ENCODE data around the gene MASP1. TPM values are rescaled to one million over a fixed set of nuclear protein-coding genes. Genes with fewer than 3 reads are reported as not detected.
"Not testable (repeated sequence)": the region's sequence is repeated elsewhere in the genome, so short reads cannot be mapped to it uniquely, and the experiment has no call there.

MASP1 gene
- total RNA-seq, 1 donor from 2014 or later: not detected

DNA sequence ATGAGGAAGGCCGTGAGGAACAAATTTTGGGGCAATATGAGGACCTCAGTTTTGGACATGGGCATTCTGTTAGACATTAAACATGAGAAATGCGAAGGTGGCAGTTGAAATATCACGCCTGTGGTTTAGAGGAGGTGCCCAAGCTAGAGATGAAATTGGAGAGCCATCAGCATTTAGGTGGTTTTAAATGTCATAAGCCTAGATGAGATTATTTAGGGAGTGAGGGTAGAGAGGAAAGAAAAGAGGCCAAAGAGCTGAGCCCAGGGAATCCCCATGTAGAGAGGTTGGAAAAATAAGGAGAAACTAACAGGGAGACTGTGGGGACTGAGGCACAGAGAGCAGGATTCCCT is 79.4 kb downstream of the MASP1 start:
- H3K36me3 Mint-ChIP-seq (ENCODE audit: low read depth): no peaks in the 10 kb centered on the region
- H3K27ac Mint-ChIP-seq: no peak overlapping the region
- H3K4me1 Mint-ChIP-seq: no peaks in the 10 kb centered on the region
- peaks cover 29% of the 10 kb centered on the region for H3K27me3 Mint-ChIP-seq
- H3K9me3 Mint-ChIP-seq: no peaks in the 10 kb centered on the region
- intact Hi-C loops (cut with micrococcal nuclease): no loop called here
- H3K4me3 Mint-ChIP-seq: no peak overlapping the region
- DNase-seq: no peak

GRCh38 chr3:187211532-187212195 is 79.9 kb downstream of the MASP1 start:
- no peak overlapping the region for H3K27ac Mint-ChIP-seq
- H3K4me1 Mint-ChIP-seq: no peaks in the 10 kb centered on the region
- no peaks in the 10 kb centered on the region for H3K36me3 Mint-ChIP-seq (ENCODE audit: low read depth)
- no peaks in the 10 kb centered on the region for H3K9me3 Mint-ChIP-seq
- intact Hi-C loops (cut with micrococcal nuclease): no loop called here
- H3K27me3 Mint-ChIP-seq: peaks cover 26% of the 10 kb centered on the region
- no peak overlapping the region for H3K4me3 Mint-ChIP-seq
- no peak for DNase-seq

GRCh38 chr3:187210545-187211327 is 80.8 kb downstream of the MASP1 start:
- intact Hi-C loops (cut with micrococcal nuclease): no loop called here
- H3K4me3 Mint-ChIP-seq: no peak overlapping the region
- H3K4me1 Mint-ChIP-seq: no peaks in the 10 kb centered on the region
- H3K36me3 Mint-ChIP-seq (ENCODE audit: low read depth): no peaks in the 10 kb centered on the region
- DNase-seq: no peak
- no peaks in the 10 kb centered on the region for H3K9me3 Mint-ChIP-seq
- H3K27ac Mint-ChIP-seq: no peak overlapping the region
- peaks cover 24% of the 10 kb centered on the region for H3K27me3 Mint-ChIP-seq

GRCh38 chr3:187210091-187210490 is 81.4 kb downstream of the MASP1 start:
- Mint-ChIP-seq H3K27me3 (peaks cover 28% of the 10 kb centered on the region), H3K4me3 (no peak overlapping the region), H3K4me1 (no peaks in the 10 kb centered on the region), H3K9me3 (no peaks in the 10 kb centered on the region), H3K36me3 (ENCODE audit: low read depth) (no peaks in the 10 kb centered on the region), H3K27ac (no peak overlapping the region)
- no peak for DNase-seq
- intact Hi-C loops (cut with micrococcal nuclease): no loop called here

GRCh38 chr3:187209491-187209890 is 82.0 kb downstream of the MASP1 start:
- Mint-ChIP-seq H3K4me1 (no peaks in the 10 kb centered on the region), H3K27me3 (peaks cover 28% of the 10 kb centered on the region), H3K9me3 (no peaks in the 10 kb centered on the region), H3K36me3 (ENCODE audit: low read depth) (no peaks in the 10 kb centered on the region), H3K27ac (no peak overlapping the region), H3K4me3 (no peak overlapping the region)
- DNase-seq: no peak
- intact Hi-C loops (cut with micrococcal nuclease): no loop called here

DNA sequence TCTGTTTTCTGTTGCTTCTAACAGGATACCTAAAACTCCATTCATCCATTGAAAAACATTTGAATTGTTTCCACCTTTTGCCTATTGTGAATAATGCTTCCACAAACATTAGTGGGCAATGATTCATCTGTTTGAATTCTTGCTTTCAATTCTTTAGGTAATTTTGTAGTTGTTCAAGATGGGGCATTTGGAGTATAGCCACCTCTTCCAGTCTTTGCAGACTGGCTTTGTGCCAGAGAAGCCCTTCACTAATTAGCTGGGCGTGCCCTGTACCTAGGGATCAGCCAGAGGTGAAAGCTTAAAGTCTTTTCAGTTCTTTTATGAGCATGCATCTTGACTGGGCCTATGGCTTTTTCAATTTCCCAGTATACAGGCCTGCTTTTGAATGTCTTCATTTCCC is 83.4 kb downstream of the MASP1 start:
- H3K4me3 Mint-ChIP-seq: no peak overlapping the region
- intact Hi-C loops (cut with micrococcal nuclease): no loop called here
- H3K27me3 Mint-ChIP-seq: peaks cover 26% of the 10 kb centered on the region
- H3K27ac Mint-ChIP-seq: no peak overlapping the region
- DNase-seq: no peak
- H3K9me3 Mint-ChIP-seq: no peaks in the 10 kb centered on the region
- no peaks in the 10 kb centered on the region for H3K36me3 Mint-ChIP-seq (ENCODE audit: low read depth)
- no peaks in the 10 kb centered on the region for H3K4me1 Mint-ChIP-seq

DNA sequence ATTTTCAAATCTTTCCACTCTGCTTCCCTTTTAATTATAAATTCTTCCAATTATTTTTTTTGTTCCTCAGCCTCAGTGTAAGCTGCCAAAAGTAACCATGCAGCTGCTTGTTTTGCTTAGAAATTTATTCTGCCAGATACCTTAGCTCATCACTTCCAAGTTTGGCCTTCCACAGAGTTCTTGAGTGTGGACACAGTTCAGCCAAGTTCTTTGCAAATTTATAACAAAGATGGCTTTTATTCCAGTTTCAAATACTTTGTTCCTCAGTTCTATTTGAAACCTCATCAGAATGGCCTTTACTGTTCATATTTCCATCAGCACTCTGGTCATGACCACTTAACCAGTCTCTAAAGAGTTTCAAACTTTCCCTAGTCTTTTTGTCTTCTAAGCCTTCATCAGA is 83.9 kb downstream of the MASP1 start:
- no peak overlapping the region for H3K27ac Mint-ChIP-seq
- H3K4me1 Mint-ChIP-seq: no peaks in the 10 kb centered on the region
- H3K9me3 Mint-ChIP-seq: no peaks in the 10 kb centered on the region
- no peak overlapping the region for H3K4me3 Mint-ChIP-seq
- intact Hi-C loops (cut with micrococcal nuclease): no loop called here
- H3K36me3 Mint-ChIP-seq (ENCODE audit: low read depth): no peaks in the 10 kb centered on the region
- DNase-seq: no peak
- H3K27me3 Mint-ChIP-seq: peaks cover 31% of the 10 kb centered on the region

GRCh38 chr3:187207062-187207461 is 84.5 kb downstream of the MASP1 start:
- Mint-ChIP-seq H3K4me3 (no peak overlapping the region), H3K27ac (no peak overlapping the region), H3K36me3 (ENCODE audit: low read depth) (no peaks in the 10 kb centered on the region), H3K4me1 (no peaks in the 10 kb centered on the region), H3K27me3 (peaks cover 37% of the 10 kb centered on the region), H3K9me3 (no peaks in the 10 kb centered on the region)
- intact Hi-C loops (cut with micrococcal nuclease): no loop called here
- no peak for DNase-seq

DNA sequence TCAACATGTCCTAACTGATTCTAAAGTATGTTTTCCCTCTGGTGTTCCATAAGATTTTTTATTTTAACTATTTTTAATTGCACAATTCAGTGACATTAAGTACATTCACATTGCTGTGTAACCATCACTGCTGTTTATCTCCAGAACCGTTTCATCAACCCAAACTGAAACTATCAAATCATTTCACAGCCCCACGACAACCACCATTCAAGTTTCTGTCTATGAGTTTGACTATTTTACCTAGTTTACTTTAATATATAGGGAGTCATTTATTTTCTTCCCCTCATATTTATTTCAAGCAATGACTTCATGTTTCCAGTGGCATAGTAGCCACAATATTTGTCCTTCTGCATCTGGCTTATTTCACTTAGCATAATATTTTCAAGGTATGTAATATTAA is 85.9 kb downstream of the MASP1 start:
- Mint-ChIP-seq H3K4me3 (no peak overlapping the region), H3K27me3 (peaks cover 37% of the 10 kb centered on the region), H3K36me3 (ENCODE audit: low read depth) (no peaks in the 10 kb centered on the region), H3K9me3 (no peaks in the 10 kb centered on the region), H3K4me1 (no peaks in the 10 kb centered on the region), H3K27ac (no peak overlapping the region)
- no peak for DNase-seq
- intact Hi-C loops (cut with micrococcal nuclease): no loop called here

DNA sequence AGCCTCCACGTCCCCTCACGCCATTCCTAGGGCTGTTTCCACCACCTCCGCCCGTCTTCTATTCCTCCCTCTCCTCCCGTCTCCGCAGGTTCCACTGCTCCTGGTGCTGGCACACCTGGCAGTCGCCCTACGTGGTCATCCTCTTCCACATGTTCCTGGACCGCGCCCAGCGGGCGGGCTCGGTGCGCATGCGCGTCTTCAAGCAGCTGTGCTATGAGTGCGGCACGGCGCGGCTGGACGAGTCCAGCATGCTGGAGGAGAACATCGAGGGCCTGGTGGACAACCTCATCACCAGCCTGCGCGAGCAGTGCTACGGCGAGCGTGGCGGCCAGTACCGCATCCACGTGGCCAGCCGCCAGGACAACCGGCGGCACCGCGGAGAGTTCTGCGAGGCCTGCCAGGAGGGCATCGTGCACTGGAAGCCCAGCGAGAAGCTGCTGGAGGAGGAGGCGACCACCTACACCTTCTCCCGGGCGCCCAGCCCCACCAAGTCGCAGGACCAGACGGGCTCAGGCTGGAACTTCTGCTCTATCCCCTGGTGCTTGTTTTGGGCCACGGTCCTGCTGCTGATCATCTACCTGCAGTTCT is 92.0 kb downstream of the MASP1 start:
- H3K27ac Mint-ChIP-seq; H3K36me3 Mint-ChIP-seq (ENCODE audit: low read depth); H3K9me3 Mint-ChIP-seq; intact Hi-C loops (cut with micrococcal nuclease); H3K4me3 Mint-ChIP-seq; H3K4me1 Mint-ChIP-seq; DNase-seq: not testable (repeated sequence)
- H3K27me3 Mint-ChIP-seq: peaks cover 21% of the 10 kb centered on the region

DNA sequence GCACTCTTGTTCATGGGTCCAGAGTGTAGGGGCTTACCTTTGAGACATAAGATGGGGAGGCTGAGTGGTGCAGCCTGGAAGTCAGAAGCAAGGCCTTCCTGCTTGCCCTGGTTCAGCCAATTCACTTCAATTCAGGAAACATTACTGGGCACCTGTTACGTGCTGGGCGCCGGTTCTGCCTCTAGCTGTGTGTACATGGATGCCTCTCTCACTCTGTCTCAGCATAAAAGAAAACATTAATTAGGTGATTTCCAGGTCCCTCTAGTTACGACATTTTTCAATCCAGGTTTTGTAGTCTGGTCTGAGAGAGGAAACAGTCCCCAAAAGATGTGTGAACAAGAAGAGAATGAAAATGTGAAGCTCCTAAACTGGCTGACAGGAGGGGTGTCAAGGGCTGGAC is 93.0 kb downstream of the MASP1 start:
- Mint-ChIP-seq H3K9me3 (no peaks in the 10 kb centered on the region), H3K27ac (no peak overlapping the region), H3K27me3 (peaks cover 25% of the 10 kb centered on the region), H3K4me3 (no peak overlapping the region), H3K36me3 (ENCODE audit: low read depth) (no peaks in the 10 kb centered on the region), H3K4me1 (no peaks in the 10 kb centered on the region)
- DNase-seq: no peak
- intact Hi-C loops (cut with micrococcal nuclease): no loop called here

DNA sequence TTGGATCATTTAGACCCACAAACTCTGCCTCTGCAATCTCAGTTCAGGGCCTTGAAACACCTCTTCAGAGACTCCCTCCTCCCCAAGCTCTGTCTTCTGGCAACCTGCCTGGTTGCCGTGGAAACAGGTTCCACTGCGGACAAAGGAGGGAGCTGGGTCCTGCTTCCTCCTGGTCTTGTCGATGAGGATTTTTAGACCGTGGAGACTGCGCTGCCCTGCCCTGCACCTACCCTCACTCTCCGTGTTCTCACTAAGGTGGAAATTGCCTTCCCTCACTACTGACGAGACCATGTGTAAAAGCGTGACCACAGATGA is 94.2 kb downstream of the MASP1 start, which contains the start of gene RTP1:
Gene RTP1 (plus strand): TSS at position 152 of the 315 bp plus-strand sequence. CDS start 30 bp downstream, at position 182.
- H3K4me3 Mint-ChIP-seq: no peak within 1 kb of the TSS
- no peaks in the 10 kb centered on the region for H3K4me1 Mint-ChIP-seq
- intact Hi-C loops (cut with micrococcal nuclease): no loop called here
- no peak for DNase-seq
- H3K9me3 Mint-ChIP-seq: no peaks in the 10 kb centered on the region
- H3K27me3 Mint-ChIP-seq: peaks cover 21% of the 10 kb centered on the region
- no peak within 1 kb of the TSS for H3K27ac Mint-ChIP-seq
- no peaks in the 10 kb centered on the region for H3K36me3 Mint-ChIP-seq (ENCODE audit: low read depth)

DNA sequence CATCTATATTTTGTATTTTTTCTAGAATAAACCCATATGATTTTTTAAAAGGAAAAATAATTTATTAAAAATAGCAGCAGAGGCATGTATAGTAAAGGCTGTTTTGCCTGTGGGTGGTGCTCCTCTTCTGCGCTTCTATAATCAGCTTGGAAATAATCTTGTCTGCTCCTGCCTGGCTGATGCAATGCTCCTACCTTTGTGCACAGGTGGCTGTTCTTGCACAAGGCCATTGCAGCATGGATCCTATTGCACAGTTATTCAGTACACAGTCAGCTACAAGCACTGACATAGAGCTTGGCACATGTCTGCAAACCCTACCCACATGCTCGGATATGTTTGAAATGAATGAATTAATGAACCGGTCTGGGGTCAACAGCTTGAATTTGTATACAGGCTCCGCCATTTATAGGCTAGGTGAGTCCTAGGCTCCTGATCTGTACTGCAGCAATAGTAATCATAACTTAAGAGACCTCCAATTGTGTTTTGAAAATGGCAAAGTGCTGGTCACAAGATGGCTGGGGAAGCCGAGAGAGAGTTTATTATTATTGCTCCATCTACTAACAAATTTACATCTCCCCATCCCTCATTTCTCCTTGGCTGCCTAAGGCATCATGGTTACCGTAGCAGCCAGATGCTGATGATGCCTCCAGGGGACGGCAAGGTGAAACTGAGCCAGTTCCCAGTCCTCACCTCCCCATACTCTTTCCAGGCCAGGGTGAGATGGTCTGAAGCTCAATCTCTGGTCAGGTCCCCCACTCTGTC is 94.8 kb downstream of the MASP1 start:
- H3K27me3 Mint-ChIP-seq: peaks cover 19% of the 10 kb centered on the region

GRCh38 chr3:187193181-187193580 is 98.4 kb downstream of the MASP1 start:
- no peak for DNase-seq
- no peaks in the 10 kb centered on the region for H3K4me1 Mint-ChIP-seq
- intact Hi-C loops (cut with micrococcal nuclease): no loop called here
- no peak overlapping the region for H3K27ac Mint-ChIP-seq
- no peak overlapping the region for H3K4me3 Mint-ChIP-seq
- H3K36me3 Mint-ChIP-seq (ENCODE audit: low read depth): no peaks in the 10 kb centered on the region
- H3K27me3 Mint-ChIP-seq: peaks cover 41% of the 10 kb centered on the region
- peaks cover under 1% of the 10 kb centered on the region for H3K9me3 Mint-ChIP-seq

More for the DNA sequence above, 94.8 kb downstream of the MASP1 start:
- intact Hi-C loops (cut with micrococcal nuclease): no loop called here
- Mint-ChIP-seq H3K4me1 (no peaks in the 10 kb centered on the region), H3K4me3 (no peak overlapping the region), H3K9me3 (no peaks in the 10 kb centered on the region), H3K27ac (no peak overlapping the region), H3K36me3 (ENCODE audit: low read depth) (no peaks in the 10 kb centered on the region)
- DNase-seq: no peak
